Measurements from ENCODE around the gene BABAM2.

The BABAM2 gene

DNA sequence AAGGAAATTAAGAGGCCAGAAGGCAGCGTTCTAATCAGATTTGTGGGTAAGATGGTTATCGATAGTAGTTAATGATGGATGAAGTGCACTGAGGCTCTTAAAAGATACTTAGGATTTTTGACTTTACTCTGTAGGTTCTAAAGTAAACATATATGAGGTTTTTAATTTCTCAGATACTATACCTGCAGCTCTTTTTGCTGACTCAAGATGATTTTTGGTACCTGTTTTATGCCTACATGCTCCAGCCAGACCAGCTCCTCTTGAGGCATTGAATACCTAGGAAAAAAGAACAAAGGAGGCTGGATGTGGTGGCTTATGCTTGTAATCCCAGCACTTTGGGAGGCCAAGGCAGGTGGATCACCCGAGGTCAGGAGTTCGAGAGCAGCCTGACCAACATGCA, 260.5 kb downstream of the BABAM2 start:
- no peak overlapping the region for H3K4me3 ChIP-seq (ENCODE audit: low read depth, low read length)

DNA sequence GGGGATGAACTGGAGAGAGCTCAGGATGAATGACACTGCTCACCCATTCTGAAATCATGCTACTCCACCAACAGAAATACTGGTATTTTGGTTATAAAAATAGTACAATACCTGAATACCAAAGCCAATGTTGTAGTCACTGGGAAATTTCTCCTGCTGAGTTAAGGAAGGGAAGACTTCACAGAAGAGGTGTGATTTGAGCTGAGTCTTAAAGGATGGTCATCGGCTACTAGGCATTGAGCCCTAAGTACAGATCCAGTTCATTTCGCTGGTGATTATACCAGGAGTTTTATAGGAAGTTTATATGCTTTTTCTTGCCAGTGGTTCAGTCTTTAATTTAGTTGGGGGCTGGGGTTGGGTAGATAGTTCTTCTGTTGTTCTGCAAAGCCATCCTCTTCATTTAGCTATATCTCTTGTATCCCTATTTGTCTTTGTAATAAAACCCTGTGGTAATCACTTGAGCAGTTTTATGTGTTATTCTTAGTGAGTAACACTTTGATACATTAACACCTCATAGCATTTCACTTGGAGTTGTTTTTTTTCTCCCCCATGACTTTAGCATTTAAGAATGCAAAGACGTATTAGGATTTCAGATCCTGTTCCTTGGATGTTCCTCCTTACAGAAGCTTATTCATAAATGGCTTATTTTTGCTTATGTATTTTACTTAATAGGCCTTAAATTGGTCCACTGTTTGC, 262.2 kb downstream of the BABAM2 start:
- H3K4me3 ChIP-seq (ENCODE audit: low read depth, low read length) = no peak overlapping the region

DNA sequence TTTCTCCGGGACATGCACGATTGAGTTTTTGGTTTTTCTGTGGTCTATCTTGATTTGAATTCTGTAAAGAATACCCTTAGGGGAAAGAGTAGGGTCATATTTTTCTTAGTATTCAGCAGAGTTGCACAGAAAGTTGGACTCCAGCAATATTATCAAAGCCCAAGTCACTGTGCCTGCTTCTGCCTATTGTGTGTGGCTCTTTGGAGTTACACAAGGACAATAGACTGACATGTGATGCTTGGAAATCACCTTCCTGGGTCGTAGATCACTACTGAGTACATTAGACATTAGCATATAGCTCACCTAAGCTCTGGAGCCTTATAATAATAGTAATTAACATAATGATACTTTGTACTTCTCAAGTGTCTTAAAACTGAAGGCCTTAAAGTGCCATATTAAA, 263.3 kb downstream of the BABAM2 start:
- H3K4me3 ChIP-seq (ENCODE audit: low read depth, low read length) = no peak overlapping the region

DNA sequence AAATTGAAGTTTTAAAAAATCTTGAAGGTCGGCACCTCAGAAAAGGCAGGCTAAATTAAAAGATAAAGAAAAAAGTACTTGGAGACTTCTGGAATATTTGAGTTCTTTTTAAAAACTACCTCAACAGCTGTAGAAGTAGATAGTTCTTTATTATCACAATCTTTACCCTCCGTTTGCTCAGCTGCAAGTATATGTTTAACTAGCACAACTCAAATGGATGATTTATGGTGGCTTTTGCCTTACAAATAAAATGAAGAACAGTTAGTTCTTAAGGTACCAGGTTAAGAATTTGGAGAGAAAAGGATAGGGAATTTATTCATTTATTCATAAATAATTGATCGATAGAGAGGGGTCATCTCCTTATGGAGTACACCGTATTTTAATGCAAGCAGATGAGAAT, 264.6 kb downstream of the BABAM2 start:
- no peak overlapping the region for H3K4me3 ChIP-seq (ENCODE audit: low read depth, low read length)

DNA sequence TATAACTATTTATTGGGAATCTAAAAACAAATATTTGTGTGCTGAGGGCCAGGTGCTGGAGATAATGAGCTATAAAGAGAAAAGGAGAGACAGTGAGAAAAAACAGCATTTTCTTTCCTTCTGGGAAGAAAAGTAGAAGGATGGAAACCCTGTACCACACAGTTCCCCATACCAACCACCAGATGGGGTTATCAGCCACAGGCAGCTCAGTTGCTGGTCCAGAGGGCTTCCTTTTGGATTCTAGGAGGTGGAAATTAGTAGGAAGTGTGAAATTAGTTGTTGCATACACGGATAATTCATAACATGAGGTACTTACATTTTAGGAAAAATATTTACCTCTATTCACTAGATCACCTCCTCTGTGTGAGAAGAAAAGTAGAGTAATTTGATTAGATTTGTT, 265.1 kb downstream of the BABAM2 start:
- no peak overlapping the region for H3K4me3 ChIP-seq (ENCODE audit: low read depth, low read length)

DNA sequence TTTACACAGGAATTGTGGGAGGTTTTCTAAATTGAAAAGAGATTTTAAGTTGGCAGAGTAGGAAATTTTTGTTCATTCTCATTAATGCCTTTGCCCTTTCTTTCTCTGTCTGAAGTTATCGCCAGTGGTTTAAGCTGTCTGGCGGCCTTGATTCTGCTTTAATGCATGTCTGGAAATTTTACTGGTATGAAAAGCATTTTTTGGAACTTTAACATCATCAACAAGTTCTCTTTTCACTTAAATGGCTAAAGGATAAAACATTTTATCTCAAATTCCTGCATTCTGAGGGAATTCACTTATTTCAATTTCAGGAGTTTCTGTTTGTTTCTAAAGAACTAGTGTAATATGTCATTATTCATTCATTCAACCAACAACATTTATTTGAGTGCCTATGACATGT, 268.3 kb downstream of the BABAM2 start:
- H3K4me3 ChIP-seq (ENCODE audit: low read depth, low read length) = no peak overlapping the region

DNA sequence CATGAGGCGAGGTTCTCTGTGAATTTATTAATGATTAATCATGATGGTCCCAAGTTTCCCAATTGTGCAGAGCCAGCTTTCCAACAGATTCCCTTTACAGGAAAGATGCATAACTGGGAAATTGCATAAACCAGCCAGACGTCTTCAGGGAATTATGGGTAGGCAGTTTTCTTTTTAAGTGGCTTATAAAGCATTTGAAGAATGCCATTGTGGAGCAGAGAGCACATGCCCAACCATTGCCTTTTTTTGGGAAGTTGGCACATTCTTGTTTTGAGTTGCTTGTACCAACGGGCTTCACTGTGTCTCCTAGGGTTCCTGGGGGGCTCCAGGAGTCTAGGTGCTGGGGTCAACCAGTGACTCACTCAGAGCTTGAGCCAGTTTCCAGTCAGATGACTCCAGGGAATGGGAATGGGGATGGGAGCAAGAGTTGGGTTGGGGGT, 270.5 kb downstream of the BABAM2 start:
- no peak overlapping the region for H3K4me3 ChIP-seq (ENCODE audit: low read depth, low read length)

DNA sequence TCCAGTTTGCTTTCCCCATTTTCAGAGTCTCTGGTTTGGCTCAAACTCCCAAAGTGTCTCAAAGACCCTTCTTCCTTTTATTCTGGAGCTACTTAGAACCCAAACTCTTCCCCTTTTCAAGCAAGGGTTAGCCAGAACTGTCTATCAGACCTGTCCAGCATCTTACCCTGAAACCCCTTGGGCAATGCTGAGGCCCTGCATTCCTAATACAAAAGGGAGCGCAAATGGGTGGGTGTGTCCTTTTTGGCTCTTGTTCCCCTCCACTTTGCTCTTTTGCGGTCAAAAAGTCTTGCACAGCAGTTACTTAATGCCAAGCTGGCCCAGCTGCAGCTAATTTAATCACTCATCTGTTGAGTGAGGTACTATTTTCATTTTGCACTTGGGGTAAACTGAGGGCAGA, 270.9 kb downstream of the BABAM2 start:
- no peak overlapping the region for H3K4me3 ChIP-seq (ENCODE audit: low read depth, low read length)

DNA sequence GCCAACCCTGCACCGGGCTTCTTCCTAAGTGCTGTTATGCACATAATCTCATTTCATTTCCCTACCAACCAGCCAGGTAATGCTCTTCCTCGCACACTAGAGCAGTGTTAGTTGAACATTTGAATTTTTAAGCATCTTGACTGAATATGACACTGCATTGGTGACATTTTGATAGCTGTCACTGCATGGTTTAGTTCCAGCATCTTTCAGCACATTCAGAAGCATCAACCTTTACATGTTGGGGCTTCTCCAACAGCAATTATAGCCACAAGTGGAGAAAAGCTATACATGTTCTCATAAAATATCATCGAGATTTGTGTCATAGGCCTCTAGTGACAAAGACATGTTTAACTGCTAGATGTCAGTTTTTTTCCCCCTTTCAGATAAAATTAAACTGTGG, 272.0 kb downstream of the BABAM2 start:
- no peak overlapping the region for H3K4me3 ChIP-seq (ENCODE audit: low read depth, low read length)

DNA sequence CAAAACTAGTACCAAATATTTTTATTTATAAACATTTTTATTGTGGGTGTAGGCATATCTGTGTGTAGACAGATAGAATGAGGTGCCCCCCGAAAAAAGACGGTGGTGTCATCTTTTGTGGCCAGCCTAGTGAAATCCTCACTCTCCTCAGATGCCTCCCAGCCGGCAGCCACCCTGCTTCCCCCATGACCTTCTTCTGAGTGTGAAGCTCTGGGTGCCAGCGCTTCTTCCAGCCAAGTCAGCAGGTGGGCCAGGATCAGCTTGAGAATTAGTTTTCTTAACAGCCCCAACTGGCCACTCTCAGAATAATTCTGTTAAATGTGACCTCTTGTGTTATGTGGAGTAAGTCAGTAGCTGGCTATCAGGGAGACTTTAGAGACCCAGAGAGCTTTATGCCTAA, 272.5 kb downstream of the BABAM2 start:
- no peak overlapping the region for H3K4me3 ChIP-seq (ENCODE audit: low read depth, low read length)

DNA sequence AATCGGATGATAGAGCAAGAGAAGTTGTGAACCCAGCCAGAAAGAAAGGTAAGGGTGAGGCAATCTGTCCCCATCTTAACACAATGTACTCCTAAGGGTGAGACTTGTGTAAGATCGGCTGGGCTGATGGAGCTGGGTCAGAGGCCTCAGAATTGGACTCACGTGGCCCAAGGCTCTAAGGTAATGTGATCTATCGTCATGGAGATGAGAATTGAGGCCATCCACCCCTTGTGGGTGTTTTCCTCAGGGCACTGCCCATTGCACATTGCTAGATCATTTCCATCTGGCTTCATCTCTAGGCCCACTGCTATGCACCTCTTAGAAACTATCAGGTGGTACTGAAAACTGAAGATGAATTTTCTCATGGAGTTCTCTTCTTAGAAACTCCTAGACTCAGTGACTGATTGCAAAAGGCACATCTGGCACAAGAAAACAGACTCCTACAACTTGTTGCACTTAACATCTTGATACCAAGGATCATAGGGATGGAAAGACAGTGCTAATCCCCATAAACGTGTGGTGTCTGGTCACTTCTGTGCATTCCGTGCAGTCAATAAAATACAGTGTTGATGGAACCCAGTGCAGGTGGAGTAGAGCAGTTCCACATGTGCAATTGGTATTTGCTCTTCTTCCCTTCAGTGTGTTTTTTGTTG, 273.2 kb downstream of the BABAM2 start:
- H3K4me3 ChIP-seq (ENCODE audit: low read depth, low read length) = no peak overlapping the region

DNA sequence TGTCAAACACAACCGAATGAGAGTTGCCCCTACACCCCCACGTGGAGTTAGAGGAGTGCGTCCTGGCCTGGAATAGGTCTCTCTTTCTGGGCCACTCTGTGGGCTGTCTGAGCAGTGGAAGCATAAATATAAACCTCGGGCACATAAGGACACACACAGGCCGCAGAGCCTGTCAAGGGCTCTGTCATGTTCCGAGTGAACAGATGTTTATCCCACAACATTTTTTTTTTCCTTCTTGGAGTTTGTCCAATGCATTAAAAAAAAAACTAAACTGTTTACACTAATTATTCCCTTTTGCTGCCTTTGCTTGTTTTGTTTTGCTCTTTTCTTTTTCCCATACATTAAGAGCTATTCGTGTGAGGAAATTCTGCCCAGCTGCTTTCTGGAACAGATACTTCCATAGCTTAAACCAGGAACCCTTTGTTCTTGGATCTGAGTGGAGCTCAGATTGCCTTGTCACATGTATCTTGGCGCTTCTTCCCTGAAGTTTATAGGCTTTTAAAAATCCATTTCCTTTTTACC, 273.8 kb downstream of the BABAM2 start:
- H3K4me3 ChIP-seq (ENCODE audit: low read depth, low read length) = no peak overlapping the region

DNA sequence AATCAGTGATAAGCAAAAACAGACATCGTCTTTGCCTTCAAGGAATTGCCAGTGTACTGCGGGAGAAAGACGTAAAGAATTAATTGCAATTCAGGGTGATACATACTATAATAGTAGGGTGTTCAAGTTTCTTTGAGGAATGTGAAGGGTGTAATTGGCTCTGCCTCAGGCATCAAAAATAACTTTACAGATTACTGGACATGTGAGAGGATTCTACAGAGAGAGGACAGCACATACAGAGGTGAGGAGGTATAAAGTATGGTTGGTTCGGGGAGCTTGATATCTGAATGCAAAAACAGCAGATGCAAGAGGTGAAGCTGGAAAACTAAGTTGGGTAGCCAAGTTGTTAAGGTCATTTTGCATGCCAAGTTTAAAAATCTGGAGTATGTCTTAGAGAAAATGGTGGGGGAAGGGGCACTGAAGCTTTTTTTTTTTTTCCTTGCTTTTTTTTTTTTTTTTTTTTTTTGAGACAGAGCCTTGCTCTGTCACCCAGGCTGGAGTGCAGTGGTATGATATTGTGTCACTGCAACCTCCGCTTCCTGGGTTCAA, 274.6 kb downstream of the BABAM2 start:
- H3K4me3 ChIP-seq (ENCODE audit: low read depth, low read length) = no peak overlapping the region

DNA sequence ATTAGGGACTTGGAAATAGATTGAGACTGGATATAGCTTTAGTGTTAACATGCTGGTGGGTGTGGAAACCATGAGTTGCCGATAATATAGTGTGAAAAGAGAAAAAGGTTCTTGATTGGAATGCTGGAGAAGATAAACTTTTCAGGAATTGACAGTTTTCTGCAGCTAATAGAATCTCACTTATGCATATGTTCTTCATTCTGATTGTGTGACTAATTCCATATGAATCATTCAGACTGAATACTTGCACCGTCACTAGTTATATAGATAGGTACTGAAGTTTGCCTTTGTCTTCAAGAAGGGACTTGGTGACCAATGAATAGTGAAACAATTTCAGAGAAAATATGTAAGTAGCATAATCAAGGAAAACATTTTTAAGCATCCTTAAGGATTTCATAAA, 276.4 kb downstream of the BABAM2 start:
- H3K4me3 ChIP-seq (ENCODE audit: low read depth, low read length) = no peak overlapping the region

DNA sequence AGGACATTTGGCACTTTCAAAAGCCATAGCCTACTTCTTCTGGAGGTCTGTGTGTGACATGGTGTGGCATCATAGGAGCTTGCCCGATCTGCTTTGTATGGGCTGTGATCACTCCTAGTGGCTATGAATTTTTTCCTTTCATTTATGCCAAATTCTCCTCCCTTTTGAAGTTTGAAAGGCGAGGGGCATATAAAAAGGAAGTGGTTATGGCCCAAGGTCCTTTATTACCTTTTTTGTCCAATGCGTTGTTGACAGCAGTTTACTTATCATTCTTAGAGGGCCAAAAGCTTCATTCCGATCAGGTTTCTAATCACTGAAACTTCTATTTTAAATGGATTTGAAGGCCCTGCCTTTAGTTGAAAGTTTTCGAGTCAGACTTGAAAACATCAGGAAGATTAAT, 277.8 kb downstream of the BABAM2 start:
- no peak overlapping the region for H3K4me3 ChIP-seq (ENCODE audit: low read depth, low read length)

DNA sequence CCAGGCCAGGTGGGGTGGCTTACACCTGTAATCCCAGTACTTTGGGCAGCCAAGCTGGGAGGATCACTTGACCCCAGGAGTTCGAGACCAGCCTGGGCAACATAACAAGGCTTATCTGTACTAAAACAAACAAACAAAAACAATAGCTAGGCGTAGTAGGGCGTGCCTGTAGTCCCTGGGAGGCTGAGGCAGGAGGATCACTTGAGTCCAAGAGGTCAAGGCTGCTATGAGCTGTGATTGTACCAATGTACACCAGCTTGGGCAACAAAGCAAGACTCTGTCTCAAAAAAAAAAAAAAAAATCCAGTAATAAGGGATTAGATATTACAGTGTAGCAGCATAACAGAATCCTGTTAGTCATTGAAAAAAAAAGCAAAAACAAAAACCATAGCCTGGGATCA, 279.0 kb downstream of the BABAM2 start:
- no peak overlapping the region for H3K4me3 ChIP-seq (ENCODE audit: low read depth, low read length)

DNA sequence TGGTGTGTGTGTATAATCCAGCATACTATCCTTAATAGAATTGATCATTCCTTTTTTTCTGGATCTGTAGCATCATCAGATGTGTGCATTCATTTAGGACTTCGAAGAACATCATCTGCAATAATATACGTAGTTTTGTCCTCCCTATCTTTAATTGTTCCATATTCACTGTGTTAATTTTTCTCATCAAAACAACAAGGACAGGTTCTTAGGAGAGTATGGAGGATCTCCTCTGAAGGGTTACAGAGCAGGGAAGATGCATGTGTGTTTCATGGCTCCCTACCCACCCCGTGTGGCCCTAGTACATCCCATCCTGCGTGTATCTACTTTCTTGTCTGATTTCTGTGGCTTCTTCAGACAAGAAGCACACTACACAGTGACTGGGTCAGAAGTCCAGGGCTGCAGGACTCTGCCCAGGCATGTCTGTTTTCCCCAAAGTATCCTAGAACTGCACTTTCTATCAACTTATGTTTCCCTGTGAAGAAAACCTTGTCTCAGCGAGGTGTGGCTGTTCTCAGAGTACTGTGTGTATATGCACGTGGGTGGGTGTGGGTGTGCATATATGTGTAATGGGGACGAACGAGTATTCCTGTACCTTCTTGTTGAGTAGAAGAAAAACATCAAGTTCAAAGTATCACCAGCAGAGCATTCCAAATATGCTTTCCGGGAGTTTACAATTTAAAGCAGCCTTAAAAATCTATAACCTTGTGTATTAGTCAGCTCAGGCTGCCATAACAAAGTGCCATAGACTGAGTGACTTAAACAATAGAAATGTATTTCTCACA, 281.8 kb downstream of the BABAM2 start:
- no peak overlapping the region for H3K4me3 ChIP-seq (ENCODE audit: low read depth, low read length)

DNA sequence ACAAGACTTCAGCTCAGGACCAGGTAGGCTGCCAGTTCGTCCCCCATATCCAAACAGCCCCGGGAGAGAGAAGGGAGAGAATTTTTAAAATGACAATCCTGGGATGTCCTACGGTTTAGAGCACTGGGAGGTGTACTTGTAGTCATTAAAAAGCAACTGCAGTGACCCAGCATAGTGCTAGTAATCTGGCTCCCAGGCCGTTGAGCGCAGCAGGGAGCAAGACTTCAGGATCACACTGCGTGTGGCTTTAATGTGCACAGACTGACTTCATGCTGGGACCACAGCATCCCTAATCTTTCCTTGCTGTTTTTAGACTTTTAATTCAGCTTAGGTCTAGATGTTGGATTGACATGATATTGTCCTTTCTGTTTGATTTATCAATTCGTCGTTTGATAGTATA, 282.8 kb downstream of the BABAM2 start:
- H3K4me3 ChIP-seq (ENCODE audit: low read depth, low read length) = no peak overlapping the region

DNA sequence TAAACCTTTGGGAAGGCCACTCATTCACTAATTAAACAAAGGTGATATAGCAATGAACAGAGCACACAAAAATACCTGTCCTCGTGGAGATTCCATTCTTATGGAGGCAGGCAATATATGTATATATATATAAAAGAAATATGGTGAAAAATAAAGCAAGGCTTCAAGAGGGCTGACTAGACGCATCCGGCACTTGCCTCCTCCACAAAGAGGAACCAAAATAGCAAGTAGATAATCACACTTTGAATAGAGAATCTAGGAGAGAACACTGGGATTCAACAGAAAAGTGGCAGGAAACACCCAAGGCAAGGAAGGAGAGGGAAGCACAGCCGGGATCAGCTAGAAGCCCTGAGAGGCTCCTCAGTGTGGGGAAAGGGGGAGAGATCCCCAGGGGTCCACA, 283.7 kb downstream of the BABAM2 start:
- H3K4me3 ChIP-seq (ENCODE audit: low read depth, low read length) = no peak overlapping the region

DNA sequence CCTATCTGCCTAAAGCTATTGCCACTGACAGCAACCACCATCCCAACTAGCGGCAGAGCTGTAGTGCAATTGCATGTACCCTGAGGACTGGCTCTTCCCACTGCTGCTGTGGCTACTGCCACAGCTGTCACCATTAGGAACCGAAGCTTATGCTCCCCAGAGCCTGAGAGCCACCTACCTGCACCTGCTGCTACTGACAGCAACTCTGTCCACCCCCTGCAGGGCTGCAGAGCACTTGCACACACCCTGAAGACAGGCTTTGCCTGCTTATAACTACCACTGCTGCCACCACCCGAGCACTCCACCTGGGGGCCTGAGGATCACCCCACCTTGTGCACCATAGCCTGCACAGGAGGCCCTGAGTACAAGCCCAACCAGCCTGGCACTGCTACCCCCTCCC, 284.5 kb downstream of the BABAM2 start:
- H3K4me3 ChIP-seq (ENCODE audit: low read depth, low read length) = no peak overlapping the region

DNA sequence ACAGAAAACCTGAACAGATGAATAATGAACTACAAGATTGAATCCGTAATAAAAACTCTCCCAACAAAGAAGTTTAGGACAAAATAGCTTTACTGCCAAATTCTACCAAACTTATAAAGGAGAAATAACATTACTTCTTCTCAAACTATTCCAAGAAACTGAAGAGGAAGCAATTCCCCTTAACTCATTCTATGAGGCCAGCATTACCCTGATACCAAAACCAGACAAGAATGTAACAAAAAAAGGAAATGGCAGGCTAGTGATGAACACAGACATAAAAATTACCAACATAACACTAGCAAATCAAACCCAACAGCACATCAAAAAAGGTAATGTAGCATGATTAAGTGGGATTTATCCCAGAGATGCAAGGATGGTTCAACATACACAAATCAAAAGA, 288.4 kb downstream of the BABAM2 start:
- H3K4me3 ChIP-seq (ENCODE audit: low read depth, low read length) = no peak overlapping the region

DNA sequence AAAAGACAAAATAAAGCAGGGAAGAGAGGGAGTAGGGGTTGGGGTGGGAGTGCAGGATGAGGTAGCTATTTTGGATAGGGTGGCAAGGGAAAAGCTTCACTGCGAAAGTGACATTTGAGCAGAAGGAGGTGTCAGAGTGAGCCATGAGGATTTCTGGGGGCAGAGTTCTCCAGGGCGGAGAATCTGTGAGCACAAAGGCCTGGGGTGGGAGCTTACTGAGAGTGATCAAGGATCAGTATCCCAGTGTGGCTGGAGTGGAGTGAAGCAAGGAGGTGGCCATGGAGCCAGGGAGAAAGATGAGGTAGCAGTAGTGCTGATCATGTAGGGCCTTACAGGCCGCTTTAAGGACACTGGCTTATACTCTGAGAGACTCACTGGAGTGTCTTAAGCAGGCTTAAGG, 291.3 kb downstream of the BABAM2 start:
- no peak overlapping the region for H3K4me3 ChIP-seq (ENCODE audit: low read depth, low read length)

Measured in iPS-11a (cell line).